CD4-positive, alpha-beta T cell treated with Interferon gamma for 1 hour (primary cell): ENCODE results near the gene C10orf71.

ENCODE experiments used
- DNase-seq: peaks from one replicate; pipeline ENCODE4 v3.0.0-alpha.2; 2020

The C10orf71 gene

DNA sequence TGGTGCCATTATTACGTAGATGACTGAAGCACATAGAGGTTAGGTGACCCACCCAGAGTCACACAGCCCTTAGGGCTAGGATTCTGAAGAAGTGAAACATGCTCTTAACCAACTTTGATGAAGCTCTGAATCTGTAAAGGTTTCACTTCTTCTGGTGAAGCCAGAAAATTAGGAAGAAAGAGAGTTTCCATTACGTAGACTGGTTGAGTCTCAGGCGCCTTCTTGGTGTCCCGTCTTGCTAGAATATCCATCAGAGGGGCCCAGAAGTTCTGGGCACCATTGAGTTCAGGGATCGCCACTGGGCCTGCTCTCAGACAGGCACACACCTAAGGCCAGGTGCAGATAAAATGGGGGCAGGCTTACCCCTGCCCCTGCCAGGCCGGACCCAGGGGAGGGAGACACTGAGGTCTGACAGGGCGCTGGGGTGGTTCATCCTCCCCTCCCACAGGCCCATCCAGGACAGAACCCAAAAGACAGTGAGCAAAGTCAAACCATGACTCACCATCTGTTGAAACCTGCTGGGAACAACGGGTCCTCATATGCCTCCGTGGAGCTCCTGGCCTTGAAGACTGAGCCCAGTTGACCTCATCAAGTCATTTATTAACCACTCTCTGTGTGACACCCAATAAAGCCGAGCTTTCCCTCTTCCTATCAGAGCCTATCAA, 63.8 kb downstream of the C10orf71 start:
- no peak for DNase-seq

DNA sequence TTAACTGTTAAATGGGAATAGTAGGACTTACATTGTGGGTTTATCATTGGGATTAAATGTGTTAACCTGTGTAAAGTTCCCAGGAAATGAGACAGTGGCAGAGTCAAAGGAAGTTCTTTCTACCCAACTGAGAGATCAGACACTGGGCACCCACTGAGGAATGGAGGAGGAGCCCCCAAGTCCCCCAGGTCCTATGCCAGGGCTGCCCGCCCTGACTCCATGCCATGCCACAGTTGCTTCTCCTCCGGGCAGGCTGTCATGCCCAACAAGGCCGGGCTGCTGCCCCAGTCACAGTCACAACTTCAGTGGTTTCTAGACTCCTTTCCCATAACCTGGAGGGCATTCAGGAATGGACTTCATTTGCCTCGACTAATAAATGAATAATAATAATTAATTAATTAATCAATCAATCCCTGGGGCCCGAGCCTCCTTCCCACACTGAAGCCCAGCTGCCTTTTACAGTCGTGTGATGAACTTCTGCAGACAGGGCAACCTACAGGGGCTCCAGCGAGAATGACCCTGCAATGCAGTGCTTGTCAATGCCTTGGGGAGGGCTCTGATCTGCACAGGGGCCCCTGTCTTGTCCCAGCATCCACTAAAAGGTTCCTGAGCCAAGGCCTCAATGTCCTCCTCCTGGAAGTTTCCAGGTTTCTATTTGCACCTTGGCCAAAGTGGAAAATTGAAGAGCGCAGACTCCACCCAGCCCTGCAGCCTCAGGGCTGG, 64.5 kb downstream of the C10orf71 start:
- no peak for DNase-seq

DNA sequence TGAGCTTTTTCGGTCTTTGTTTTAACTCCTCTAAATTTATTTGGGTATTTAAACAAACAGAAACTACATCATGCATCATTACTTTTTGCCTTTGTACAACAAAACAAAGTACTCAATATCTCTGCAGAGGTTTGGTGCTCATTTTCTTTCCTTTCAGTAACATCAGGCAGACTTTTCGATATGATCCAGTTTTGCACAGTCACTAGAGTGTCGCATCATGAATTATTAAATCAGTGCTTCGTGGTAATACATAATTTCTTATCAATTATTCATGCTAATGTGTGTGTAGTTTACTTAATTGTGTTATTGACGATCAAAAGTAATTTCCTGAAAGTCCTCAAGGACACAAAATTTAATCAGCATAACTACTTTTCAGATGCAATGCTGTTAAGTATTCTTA, 65.1 kb downstream of the C10orf71 start:
- DNase-seq: no peak

DNA sequence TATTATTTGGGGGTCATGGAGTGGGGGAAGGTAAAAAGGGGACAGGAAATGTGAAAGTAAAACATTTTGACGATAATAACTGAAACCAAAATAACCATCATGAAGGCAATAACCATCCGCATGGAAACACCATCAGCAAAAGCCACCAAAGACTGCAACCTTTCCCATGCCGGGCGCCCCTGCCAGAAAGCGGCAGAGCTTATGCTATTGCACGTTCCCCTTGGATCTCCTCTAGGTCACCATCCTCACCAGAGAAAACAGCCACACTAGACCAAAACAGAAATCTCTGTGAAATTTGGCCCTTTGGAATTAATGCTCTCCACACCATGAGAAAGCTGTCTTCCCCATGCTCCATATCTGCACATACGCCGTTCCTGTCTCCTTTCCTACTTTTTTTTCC, 65.8 kb downstream of the C10orf71 start:
- no peak for DNase-seq

DNA sequence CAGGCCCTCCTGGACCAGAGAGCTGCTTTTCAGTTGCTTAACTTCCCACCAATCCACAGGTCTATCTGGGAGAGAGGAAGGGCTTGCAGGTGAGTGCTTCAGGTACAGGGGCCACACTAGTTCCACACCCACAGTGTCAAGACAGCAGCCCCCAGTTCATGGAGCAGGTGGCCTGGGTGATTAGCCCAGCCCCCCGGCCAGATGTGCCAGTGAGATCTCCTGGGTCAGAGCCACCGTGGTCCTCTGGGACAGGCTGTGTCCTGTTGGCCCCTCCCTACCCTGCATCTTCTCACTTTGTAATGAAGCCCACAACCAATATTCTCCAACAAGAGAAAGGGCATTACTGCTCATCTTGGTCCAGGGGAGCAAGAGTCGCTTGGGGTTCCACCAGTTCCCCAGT, 66.3 kb downstream of the C10orf71 start:
- DNase-seq: no peak

DNA sequence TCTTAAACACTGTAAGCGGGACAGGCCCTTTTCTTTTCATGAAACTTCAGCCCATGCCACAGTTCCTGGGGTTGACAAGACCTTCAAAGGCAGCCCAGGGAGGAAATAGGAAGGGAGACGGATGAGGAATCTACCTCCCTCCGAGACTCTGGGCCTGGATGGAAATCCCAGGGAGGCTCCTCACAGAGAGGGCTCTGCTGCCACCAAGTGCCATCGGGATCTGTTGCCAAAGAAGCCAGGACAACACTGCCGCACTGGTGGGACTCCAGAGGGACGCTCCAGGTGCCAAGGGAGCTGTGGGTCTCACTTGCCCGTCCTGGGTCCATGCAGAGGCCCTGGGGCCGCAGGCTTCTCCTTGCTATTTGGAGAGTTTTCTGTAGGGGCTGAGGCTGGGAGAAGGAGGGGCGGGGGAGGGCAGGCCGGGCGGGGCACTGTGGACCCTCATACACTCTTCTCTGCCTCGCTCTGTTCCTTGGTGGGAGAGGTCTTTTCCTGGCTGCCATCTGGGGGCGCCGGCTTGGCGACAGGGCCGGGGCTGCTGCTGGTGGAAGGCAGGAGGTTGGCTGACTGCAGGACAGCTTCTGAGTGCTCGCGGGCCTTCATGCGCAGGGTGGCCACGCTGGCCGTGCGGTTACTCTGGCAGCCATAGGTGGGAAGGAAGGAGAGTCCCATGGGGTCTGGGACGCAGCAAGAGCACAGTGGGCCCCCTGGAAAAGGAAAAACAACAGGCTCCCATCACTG, 66.9 kb downstream of the C10orf71 start:
- no peak for DNase-seq

DNA sequence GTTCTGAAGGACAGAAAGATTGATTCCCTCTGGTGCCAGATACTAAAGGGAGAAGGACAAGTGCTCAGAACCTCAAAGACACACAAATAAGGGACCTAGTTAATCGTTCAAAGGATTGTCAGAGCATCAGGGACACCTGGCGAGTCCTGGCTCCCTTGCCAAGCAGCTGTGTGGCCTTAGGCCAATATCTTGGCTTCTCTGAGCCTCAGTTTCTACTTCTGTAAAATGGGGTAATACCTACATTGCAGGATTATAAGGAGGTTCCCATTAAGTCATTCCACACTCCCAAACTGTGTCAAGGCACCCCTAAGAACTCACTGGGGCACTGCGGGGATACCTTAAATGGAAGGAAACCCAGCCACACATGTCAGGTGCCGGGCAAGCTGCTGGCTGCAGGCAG, 67.5 kb downstream of the C10orf71 start:
- no peak for DNase-seq

DNA sequence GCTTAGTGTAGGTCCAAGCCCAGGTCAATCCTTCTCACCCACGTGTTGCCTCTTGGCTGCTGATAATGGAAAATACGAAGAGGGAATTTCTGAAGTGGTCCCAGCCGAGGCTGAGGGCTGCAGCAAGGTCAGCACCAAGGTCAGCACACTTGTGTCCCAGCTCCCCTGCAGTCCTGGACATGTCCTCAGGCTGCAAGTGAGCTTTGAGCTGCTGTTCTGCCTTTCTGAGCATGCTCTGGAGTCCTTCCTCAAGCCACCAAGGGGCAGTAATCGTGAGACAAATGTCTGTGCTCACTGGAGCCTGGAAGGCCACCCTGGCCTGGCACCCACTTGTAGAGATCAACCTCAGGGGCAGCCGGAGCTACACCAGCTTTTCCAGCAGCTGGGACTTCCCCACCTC, 68.6 kb downstream of the C10orf71 start:
- DNase-seq: no peak

DNA sequence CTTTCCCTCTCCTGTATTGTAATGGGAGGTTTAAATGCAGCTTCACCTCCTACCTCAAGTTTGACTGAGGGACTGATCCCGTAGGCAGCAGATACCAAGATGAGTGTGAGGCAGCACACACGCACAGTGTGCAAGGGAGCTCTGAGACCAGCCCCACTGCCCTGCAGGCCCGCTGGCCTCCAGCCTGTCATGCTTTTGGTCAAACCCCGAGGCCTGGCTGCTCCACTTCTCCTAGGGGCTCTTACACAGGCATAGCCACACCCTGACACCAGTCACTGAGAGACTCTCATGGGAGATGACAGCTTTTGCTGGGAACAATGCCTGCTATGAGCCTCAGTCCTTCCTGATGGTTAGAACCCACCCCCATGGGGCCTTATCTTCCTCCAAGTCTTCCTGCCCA, 69.3 kb downstream of the C10orf71 start:
- DNase-seq: no peak

DNA sequence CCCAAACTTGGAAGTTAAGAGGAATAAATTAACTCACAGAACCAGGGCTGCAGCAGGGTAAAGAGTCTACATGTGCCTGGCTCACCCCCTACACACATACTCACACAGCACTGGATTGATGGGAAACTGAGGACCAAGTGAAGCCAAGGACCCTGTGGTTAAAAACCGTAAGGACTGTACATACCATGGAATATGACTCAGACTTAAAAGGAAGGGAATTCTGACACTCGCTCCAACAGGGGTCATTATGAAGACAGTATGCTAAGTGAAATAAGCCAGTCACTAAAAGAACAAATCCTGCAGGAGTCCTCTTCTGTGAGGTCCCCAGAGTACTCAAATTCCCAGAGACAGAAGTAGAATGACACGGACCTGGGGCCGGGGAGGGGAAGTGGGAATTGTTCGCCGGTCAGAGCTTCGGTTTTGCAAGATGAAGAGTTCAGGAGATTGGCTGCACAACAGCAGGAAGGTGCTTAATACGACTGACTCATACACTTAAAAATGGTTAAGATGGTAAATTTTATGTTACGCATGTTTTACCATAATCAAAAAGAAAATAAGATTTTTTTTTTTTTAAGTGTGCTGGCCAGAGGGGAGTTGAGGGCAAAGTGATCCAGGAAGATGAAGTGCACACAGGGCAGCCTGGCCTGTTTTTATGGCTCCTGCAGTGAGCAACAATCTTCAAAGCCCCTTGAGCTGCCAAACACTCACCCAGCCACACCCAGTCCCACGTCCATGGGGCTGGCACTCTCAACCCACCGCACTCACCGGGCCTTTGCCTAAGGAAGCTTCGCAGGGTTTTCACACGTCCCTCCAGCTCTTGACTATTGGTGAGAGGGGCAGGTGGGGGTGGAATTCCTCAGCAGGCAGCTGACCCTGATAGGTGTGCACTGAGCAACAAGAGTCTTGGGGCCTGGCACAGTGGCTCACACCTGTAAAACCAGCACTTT, 70.5 kb downstream of the C10orf71 start:
- DNase-seq: no peak

DNA sequence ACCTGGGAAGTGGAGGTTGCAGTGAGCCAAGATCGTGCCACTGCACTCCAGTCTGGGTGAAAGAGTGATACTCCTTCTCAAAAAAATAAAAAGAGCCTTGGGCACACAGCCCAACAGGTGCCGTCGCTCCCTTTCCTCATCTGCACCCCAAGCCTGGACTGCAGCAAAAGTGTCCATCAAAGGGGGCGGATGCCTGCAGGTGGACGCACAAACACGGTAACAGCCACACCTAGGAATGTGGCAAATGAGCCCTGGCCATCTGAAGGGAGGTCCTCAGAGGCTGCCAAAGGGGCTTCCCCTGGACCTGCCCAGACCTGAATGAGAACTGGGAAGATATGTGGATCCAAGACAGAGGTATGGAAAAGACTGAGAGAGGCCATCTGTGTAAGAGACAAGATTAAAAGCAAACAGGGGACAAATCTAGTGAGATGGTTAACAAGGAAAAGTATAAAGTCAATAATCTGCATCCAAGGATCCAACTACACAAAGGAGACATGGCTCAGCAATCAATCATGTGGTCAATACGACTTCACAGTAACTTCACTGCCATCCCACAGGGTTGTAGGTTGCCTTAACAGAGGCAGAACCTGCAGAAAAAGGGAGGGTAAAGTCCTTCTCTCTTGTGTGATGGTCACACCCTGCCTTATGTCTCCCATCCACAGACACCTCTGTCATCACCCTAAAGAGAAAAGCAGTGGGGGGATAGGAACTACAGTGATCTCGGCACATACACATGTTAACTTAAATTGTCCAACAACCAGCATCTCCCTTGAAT, 71.5 kb downstream of the C10orf71 start:
- no peak for DNase-seq

DNA sequence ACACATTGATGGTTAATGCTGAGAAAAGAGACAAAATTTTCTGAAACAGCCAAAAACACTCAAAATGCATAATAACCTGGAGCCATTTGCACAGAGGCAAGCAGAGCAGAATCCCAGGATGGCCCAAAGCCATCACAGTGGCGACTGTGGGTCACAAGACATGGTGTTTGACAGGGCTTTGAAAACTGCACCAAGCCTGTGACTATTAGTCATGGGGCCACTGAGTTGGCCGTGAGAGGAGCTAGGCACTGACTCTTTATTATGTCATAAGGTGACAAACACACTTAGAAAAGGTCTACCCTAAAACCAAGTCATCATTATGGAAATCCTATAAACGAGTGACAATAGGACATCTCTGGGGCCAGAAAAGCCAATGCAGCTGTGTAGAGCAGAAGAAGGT, 73.0 kb downstream of the C10orf71 start:
- no peak for DNase-seq

DNA sequence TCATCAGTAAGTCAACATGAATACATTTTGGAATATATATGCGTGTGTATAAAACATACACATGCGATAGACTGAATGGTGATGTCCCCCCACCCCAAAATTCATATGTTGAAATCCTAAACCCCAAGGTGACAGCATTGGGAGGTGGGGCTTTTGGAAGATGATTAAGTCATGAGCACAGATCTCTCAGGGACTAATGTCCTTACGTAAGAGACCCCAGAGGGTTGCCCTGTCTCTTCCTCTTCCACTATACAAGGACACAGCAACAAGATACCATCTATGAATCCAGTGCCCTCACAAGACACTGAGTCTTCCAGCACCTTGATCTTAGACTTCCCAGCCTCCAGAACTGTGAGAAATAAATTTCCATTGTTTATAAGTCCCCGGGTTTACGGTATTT, 74.4 kb downstream of the C10orf71 start:
- no peak for DNase-seq

DNA sequence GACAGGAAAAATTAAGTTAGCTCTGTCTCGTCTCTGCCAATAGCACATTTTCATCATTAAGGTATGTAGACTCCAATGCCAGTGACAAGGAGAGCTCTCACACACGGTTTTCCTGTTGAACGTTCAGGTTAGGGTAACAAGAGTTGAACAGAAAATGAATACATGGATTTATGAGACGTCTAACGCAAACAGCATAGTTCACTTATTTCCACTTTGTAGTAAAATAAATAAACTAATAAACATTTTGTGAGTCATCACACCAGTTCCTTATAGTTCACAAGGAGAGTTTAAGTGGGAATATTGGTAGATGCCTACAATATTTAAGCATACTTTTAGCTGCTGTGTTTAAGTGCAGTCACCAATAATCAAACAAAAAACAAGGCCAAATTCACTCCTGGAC, 75.8 kb downstream of the C10orf71 start:
- no peak for DNase-seq

DNA sequence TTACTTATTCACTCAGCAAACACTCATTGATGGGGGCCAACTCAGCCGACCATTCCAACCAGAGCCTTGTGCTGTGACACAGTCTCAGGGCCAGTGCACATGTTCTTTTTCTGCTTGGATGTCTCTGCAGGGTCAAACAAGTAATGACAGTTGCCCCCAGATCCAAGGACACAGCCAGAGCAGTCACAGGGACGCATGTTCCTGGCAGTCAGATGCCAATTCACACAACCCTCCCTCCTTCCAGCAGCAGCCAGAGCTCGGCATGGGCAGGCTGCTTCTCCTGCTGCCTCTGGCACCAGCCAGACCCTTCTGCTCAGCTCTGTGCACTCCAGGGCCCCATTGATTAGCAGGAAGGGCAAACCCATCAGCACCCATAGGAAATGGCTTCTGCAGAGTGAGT, 76.6 kb downstream of the C10orf71 start:
- no peak for DNase-seq
